Esophagus squamous epithelium (tissue), 4 donors: ENCODE data around the gene DOC2B.

Experiments
- POLR2A ChIP-seq, 4 donors: fragments of 450-650 bp; IDR thresholded peaks; one replicate each; pipeline ENCODE4 v1.6.1; 2017; ENCODE audit warnings: antibody characterized with exemption in 4 of 4, mild to moderate bottlenecking in 4 of 4, moderate library complexity in 3 of 4
- TF ChIP-seq, protein P1 (sequence below), 6 experiments: fragments of 450-650 bp in 4 of 6; fragments of 200-600 bp in 2 of 6; sonication (generic) in 2 of 6; IDR thresholded peaks; one replicate each; pipeline ENCODE4 v1.5.1; 2016 to 2019; ENCODE audit warnings: antibody characterized with exemption in 6 of 6, mild to moderate bottlenecking in 4 of 6, moderate library complexity in 4 of 6

DNA sequence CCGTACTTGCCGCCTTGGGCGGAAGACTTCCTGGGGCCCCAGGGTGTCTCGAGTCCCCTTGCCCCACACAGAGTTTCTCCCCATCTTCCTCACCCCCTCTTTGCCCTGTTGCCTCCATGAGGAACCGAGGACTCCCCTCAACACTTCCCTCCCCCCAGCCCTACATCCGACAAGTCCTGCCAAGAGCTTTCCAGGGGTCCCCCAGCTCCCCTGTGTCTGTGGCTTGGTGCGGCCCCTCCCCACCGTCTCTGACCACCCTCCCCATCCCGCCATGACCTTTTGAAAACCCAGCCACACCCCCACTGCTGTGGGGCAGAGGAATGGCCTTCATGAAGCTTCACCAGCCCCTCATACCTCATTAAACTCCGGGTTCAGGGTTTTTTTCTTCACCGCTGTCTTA, 32.7 kb downstream of the DOC2B start:
- TF ChIP-seq, protein P1, sequence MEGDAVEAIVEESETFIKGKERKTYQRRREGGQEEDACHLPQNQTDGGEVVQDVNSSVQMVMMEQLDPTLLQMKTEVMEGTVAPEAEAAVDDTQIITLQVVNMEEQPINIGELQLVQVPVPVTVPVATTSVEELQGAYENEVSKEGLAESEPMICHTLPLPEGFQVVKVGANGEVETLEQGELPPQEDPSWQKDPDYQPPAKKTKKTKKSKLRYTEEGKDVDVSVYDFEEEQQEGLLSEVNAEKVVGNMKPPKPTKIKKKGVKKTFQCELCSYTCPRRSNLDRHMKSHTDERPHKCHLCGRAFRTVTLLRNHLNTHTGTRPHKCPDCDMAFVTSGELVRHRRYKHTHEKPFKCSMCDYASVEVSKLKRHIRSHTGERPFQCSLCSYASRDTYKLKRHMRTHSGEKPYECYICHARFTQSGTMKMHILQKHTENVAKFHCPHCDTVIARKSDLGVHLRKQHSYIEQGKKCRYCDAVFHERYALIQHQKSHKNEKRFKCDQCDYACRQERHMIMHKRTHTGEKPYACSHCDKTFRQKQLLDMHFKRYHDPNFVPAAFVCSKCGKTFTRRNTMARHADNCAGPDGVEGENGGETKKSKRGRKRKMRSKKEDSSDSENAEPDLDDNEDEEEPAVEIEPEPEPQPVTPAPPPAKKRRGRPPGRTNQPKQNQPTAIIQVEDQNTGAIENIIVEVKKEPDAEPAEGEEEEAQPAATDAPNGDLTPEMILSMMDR (IDR thresholded peaks at IDR 0.05) = no peak
- TF ChIP-seq POLR2A (IDR thresholded peaks at IDR 0.05) = no peak
